HG02970 (cell line): Measurements from ENCODE around the gene FRAS1.
"Not testable (repeated sequence)": the region's sequence is repeated elsewhere in the genome, so short reads cannot be mapped to it uniquely, and the experiment has no call there.

Source experiments
- ATAC-seq: cut with Tn5 transposase; IDR thresholded peaks from one replicate; pipeline ENCODE4 v1.9.1; 2021; ENCODE audit warnings: mild to moderate bottlenecking, moderate library complexity, moderate number of reproducible peaks; ENCODE audit not compliant: unreplicated experiment, low FRiP score

The FRAS1 gene

GRCh38 chr4:78528327-78528726 lies 471.2 kb downstream of the FRAS1 start:
- no peak for ATAC-seq

- ATAC-seq = no peak
Measured at GRCh38 chr4:78529569-78530209, 472.6 kb downstream of the FRAS1 start.

- no peak for ATAC-seq
Measured at GRCh38 chr4:78532046-78532445, 474.9 kb downstream of the FRAS1 start.

GRCh38 chr4:78533854-78534253 lies 476.7 kb downstream of the FRAS1 start:
- ATAC-seq = no peak

- ATAC-seq = no peak
Measured at GRCh38 chr4:78534286-78534955, 477.3 kb downstream of the FRAS1 start.

GRCh38 chr4:78542373-78542772 lies 485.2 kb downstream of the FRAS1 start:
- ATAC-seq = no peak

GRCh38 chr4:78543424-78544125 lies 486.5 kb downstream of the FRAS1 start:
- no peak for ATAC-seq

- no peak for ATAC-seq
Measured at GRCh38 chr4:78544678-78545077, 487.6 kb downstream of the FRAS1 start.

GRCh38 chr4:78545275-78546246 lies 488.4 kb downstream of the FRAS1 start:
- ATAC-seq = no peak

GRCh38 chr4:78547899-78548298 lies 490.8 kb downstream of the FRAS1 start:
- not testable (repeated sequence) for ATAC-seq

GRCh38 chr4:78548889-78549288 lies 491.8 kb downstream of the FRAS1 start:
- ATAC-seq = not testable (repeated sequence)

GRCh38 chr4:78551420-78552351 lies 494.6 kb downstream of the FRAS1 start, which contains the start of gene ANXA3:
Gene ANXA3 (plus strand): TSS chr4:78551770. CDS start chr4:78554474, 2,704 bp downstream.
- no peak for ATAC-seq

- no peak for ATAC-seq
Measured at GRCh38 chr4:78552389-78553042, 495.4 kb downstream of the FRAS1 start.

- no peak for ATAC-seq
Measured at GRCh38 chr4:78553043-78553396, 495.9 kb downstream of the FRAS1 start.

GRCh38 chr4:78553529-78554060 lies 496.5 kb downstream of the FRAS1 start:
- no peak for ATAC-seq

GRCh38 chr4:78556665-78557064 lies 499.5 kb downstream of the FRAS1 start:
- ATAC-seq = no peak

- ATAC-seq = no peak
Measured at GRCh38 chr4:78557841-78558240, 500.7 kb downstream of the FRAS1 start.

- ATAC-seq = no peak
Measured at GRCh38 chr4:78558410-78558809, 501.3 kb downstream of the FRAS1 start.
